Stimulated activated CD8-positive, alpha-beta memory T cell treated with anti-CD3 and anti-CD28 coated beads, Interleukin-7, amount 100 ng/mL, for 1 hour (primary cell): ENCODE results near the gene DHRS2.
A peak's percentile ranks its signal among the peaks of the same experiment; 100 is the strongest.

Source experiments
- DNase-seq, 2 donors: peaks; one replicate each; pipeline ENCODE4 v3.0.0-alpha.2; 2020; ENCODE audit warnings: low read depth in 2 of 2

DHRS2 gene

GRCh38 chr14:23612802-23613201, 23.4 kb upstream of the DHRS2 start:
- DNase-seq = no peak

- DNase-seq = no peak
These were observed 22.7 kb upstream of the DHRS2 start for GRCh38 chr14:23613242-23614070.

GRCh38 chr14:23614395-23614828, 21.8 kb upstream of the DHRS2 start:
- no peak for DNase-seq

- no peak for DNase-seq
These were observed 20.3 kb upstream of the DHRS2 start for GRCh38 chr14:23615856-23616255.

- DNase-seq = no peak
These were observed 18.6 kb upstream of the DHRS2 start for GRCh38 chr14:23617539-23617938.

- no peak for DNase-seq
These were observed 17.7 kb upstream of the DHRS2 start for GRCh38 chr14:23618415-23618988.

- no peak for DNase-seq
These were observed 15.9 kb upstream of the DHRS2 start for GRCh38 chr14:23620177-23620702.

- no peak for DNase-seq
These were observed 14.8 kb upstream of the DHRS2 start for GRCh38 chr14:23621204-23621931.

GRCh38 chr14:23621932-23622730, 14.0 kb upstream of the DHRS2 start:
- no peak for DNase-seq

- no peak for DNase-seq
These were observed 13.2 kb upstream of the DHRS2 start for GRCh38 chr14:23622990-23623389.

- DNase-seq = no peak
These were observed 12.2 kb upstream of the DHRS2 start for GRCh38 chr14:23623962-23624361.

- no peak for DNase-seq
These were observed 11.2 kb upstream of the DHRS2 start for GRCh38 chr14:23624830-23625404.

GRCh38 chr14:23626946-23627345, 9.2 kb upstream of the DHRS2 start:
- no peak for DNase-seq

GRCh38 chr14:23627961-23628360, 8.2 kb upstream of the DHRS2 start:
- DNase-seq = no peak

- no peak for DNase-seq
These were observed 7.0 kb upstream of the DHRS2 start for GRCh38 chr14:23629204-23629603.

- DNase-seq = no peak
These were observed 6.2 kb upstream of the DHRS2 start for GRCh38 chr14:23629832-23630396.

GRCh38 chr14:23630687-23631086, 5.5 kb upstream of the DHRS2 start:
- no peak for DNase-seq

GRCh38 chr14:23631234-23631633, 4.9 kb upstream of the DHRS2 start:
- DNase-seq = no peak

GRCh38 chr14:23631702-23632460, 4.3 kb upstream of the DHRS2 start:
- DNase-seq = peak; percentile 40 to 58

GRCh38 chr14:23632461-23633159, 3.6 kb upstream of the DHRS2 start:
- DNase-seq = no peak
